ENCODE measurements around the gene ZFAND3.

GRCh38 chr6:37889486-37889885 is 70.0 kb downstream of the ZFAND3 start:
- TF ChIP-seq GATA3 (IDR thresholded peaks at IDR 0.05; ENCODE audit: low read depth, low read length) (no peak), GATA2 (IDR thresholded peaks at IDR 0.05; ENCODE audit: low read depth, low read length) (no peak)
